IPS-15b (cell line): ENCODE data around the gene NRP2.

ENCODE experiments used
- H3K27me3 ChIP-seq: one replicate; pipeline ENCODE4 v1.6.1; 2013; ENCODE audit warnings: low read length; ENCODE audit not compliant: control insufficient read depth, insufficient read depth
- H3K36me3 ChIP-seq: one replicate; pipeline ENCODE4 v1.6.1; 2013; ENCODE audit warnings: low read length; ENCODE audit not compliant: control insufficient read depth, insufficient read depth
- H3K4me1 ChIP-seq: one replicate; pipeline ENCODE4 v1.6.1; 2013; ENCODE audit warnings: mild to moderate bottlenecking, low read length; ENCODE audit not compliant: control insufficient read depth, insufficient read depth
- H3K4me3 ChIP-seq: one replicate; pipeline ENCODE4 v1.5.1; 2013; ENCODE audit warnings: low read depth, low read length
- H3K9ac ChIP-seq: one replicate; pipeline ENCODE4 v1.6.1; 2013; ENCODE audit warnings: low read depth, mild to moderate bottlenecking, low read length
- H3K9me3 ChIP-seq: one replicate; pipeline ENCODE4 v1.6.1; 2013; ENCODE audit warnings: mild to moderate bottlenecking, low read length; ENCODE audit not compliant: control insufficient read depth, insufficient read depth

NRP2 gene

GRCh38 chr2:205717175-205717846 is 35.0 kb downstream of the NRP2 start:
- no peak overlapping the region for H3K4me3 ChIP-seq
- no peaks in the 10 kb centered on the region for H3K36me3 ChIP-seq
- no peaks in the 10 kb centered on the region for H3K9me3 ChIP-seq
- H3K9ac ChIP-seq, result no peak overlapping the region
- H3K4me1 ChIP-seq, result peaks cover 23% of the 10 kb centered on the region
- H3K27me3 ChIP-seq, result no peaks in the 10 kb centered on the region

- Histone ChIP-seq H3K9me3 (no peaks in the 10 kb centered on the region), H3K4me3 (no peak overlapping the region), H3K27me3 (no peaks in the 10 kb centered on the region), H3K4me1 (peaks cover 23% of the 10 kb centered on the region), H3K36me3 (no peaks in the 10 kb centered on the region), H3K9ac (no peak overlapping the region)
Observed at GRCh38 chr2:205717999-205718398, 35.7 kb downstream of the NRP2 start.

- H3K9ac ChIP-seq, result no peak overlapping the region
- H3K4me3 ChIP-seq, result no peak overlapping the region
- no peaks in the 10 kb centered on the region for H3K27me3 ChIP-seq
- peaks cover 23% of the 10 kb centered on the region for H3K4me1 ChIP-seq
- H3K36me3 ChIP-seq, result peaks cover 6% of the 10 kb centered on the region
- H3K9me3 ChIP-seq, result no peaks in the 10 kb centered on the region
Observed at GRCh38 chr2:205719847-205720246, 37.5 kb downstream of the NRP2 start.

GRCh38 chr2:205720451-205720902 is 38.2 kb downstream of the NRP2 start:
- Histone ChIP-seq H3K9ac (no peak overlapping the region), H3K27me3 (no peaks in the 10 kb centered on the region), H3K9me3 (no peaks in the 10 kb centered on the region), H3K4me1 (peaks cover 23% of the 10 kb centered on the region), H3K4me3 (no peak overlapping the region), H3K36me3 (peaks cover 6% of the 10 kb centered on the region)

GRCh38 chr2:205721057-205721449 is 38.8 kb downstream of the NRP2 start:
- Histone ChIP-seq H3K4me1 (peaks cover 23% of the 10 kb centered on the region), H3K27me3 (no peaks in the 10 kb centered on the region), H3K36me3 (peaks cover 6% of the 10 kb centered on the region), H3K4me3 (no peak overlapping the region), H3K9me3 (no peaks in the 10 kb centered on the region), H3K9ac (no peak overlapping the region)

GRCh38 chr2:205722283-205722918 is 40.1 kb downstream of the NRP2 start:
- Histone ChIP-seq H3K36me3 (peaks cover 9% of the 10 kb centered on the region), H3K4me1 (peaks cover 23% of the 10 kb centered on the region), H3K4me3 (no peak overlapping the region), H3K27me3 (no peaks in the 10 kb centered on the region), H3K9ac (no peak overlapping the region), H3K9me3 (no peaks in the 10 kb centered on the region)

- Histone ChIP-seq H3K27me3 (no peaks in the 10 kb centered on the region), H3K4me3 (no peak overlapping the region), H3K9ac (no peak overlapping the region), H3K4me1 (peaks cover 23% of the 10 kb centered on the region), H3K9me3 (no peaks in the 10 kb centered on the region), H3K36me3 (peaks cover 9% of the 10 kb centered on the region)
Observed at GRCh38 chr2:205723179-205723578, 40.9 kb downstream of the NRP2 start.

- Histone ChIP-seq H3K9me3 (no peaks in the 10 kb centered on the region), H3K27me3 (no peaks in the 10 kb centered on the region), H3K9ac (no peak overlapping the region), H3K4me1 (peaks cover 18% of the 10 kb centered on the region), H3K36me3 (peaks cover 12% of the 10 kb centered on the region), H3K4me3 (no peak overlapping the region)
Observed at GRCh38 chr2:205725059-205725458, 42.8 kb downstream of the NRP2 start.

- Histone ChIP-seq H3K27me3 (no peaks in the 10 kb centered on the region), H3K4me1 (peaks cover 13% of the 10 kb centered on the region), H3K4me3 (no peak overlapping the region), H3K36me3 (peaks cover 12% of the 10 kb centered on the region), H3K9ac (no peak overlapping the region), H3K9me3 (no peaks in the 10 kb centered on the region)
Observed at GRCh38 chr2:205726506-205726905, 44.2 kb downstream of the NRP2 start.

GRCh38 chr2:205727174-205727573 is 44.9 kb downstream of the NRP2 start:
- Histone ChIP-seq H3K4me1 (peaks cover 7% of the 10 kb centered on the region), H3K9ac (no peak overlapping the region), H3K4me3 (no peak overlapping the region), H3K27me3 (no peaks in the 10 kb centered on the region), H3K36me3 (peaks cover 12% of the 10 kb centered on the region), H3K9me3 (no peaks in the 10 kb centered on the region)

GRCh38 chr2:205728366-205728765 is 46.1 kb downstream of the NRP2 start:
- Histone ChIP-seq H3K9me3 (no peaks in the 10 kb centered on the region), H3K4me3 (no peak overlapping the region), H3K27me3 (no peaks in the 10 kb centered on the region), H3K36me3 (peaks cover 12% of the 10 kb centered on the region), H3K4me1 (peaks cover 9% of the 10 kb centered on the region), H3K9ac (no peak overlapping the region)

- peaks cover 6% of the 10 kb centered on the region for H3K36me3 ChIP-seq
- no peaks in the 10 kb centered on the region for H3K27me3 ChIP-seq
- no peaks in the 10 kb centered on the region for H3K9me3 ChIP-seq
- H3K9ac ChIP-seq, result no peak overlapping the region
- H3K4me1 ChIP-seq, result peaks cover 11% of the 10 kb centered on the region
- no peak overlapping the region for H3K4me3 ChIP-seq
Observed at GRCh38 chr2:205730191-205730590, 47.9 kb downstream of the NRP2 start.
